SHP77 (cell line): Measurements from ENCODE around the gene IQCN.

ENCODE experiments used
- DNase-seq, 2 experiments: peaks; one replicate each; lab custom pipeline; 2025; lab: John Stamatoyannopoulos, UW

IQCN gene

GRCh38 chr19:18304458-18305310 is 30.4 kb upstream of the IQCN start:
- peak; percentile 74 to 81 for DNase-seq

GRCh38 chr19:18304208-18304457 is 29.9 kb upstream of the IQCN start:
- peak; percentile 64 to 81 for DNase-seq

- DNase-seq = no peak
These were observed 27.5 kb upstream of the IQCN start for GRCh38 chr19:18301718-18302111.

DNA sequence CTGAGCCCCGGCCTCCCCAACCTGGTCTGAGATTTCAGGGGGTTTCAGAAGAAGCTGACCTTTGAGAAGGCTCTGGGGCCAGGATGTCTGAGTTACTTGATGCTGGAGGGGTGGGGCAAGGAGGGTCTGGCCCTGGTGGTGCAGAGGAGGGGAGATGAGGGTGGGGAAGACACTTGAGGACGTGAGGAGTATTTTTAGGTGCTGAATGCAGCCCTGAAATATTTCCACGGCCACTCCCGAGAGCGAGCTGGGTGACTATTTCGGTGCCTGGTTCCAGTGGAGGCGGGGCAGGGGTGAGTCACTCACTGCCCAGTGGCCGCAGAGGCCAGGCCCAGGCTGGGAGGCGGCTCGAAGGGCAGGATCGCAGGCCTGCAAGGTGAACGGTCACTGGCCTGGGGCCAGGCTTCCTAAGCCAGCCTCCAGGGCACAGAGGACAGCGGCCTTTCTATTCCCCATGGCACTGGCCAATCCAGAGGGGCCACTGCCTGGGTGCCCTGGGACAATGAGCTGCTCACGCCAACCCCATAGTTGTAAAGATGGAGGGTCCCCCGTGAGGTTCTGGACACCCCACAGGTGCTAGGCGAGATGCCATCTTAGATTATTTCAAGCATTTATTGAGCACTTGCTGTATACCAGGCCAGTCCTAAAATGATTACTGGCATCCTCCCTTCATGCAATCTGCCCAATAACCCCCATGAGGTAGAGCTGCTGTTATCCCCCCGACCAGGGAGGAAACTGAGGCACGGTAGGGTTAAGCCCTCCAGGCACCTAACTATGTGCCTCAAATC is 26.9 kb upstream of the IQCN start:
- no peak for DNase-seq

DNA sequence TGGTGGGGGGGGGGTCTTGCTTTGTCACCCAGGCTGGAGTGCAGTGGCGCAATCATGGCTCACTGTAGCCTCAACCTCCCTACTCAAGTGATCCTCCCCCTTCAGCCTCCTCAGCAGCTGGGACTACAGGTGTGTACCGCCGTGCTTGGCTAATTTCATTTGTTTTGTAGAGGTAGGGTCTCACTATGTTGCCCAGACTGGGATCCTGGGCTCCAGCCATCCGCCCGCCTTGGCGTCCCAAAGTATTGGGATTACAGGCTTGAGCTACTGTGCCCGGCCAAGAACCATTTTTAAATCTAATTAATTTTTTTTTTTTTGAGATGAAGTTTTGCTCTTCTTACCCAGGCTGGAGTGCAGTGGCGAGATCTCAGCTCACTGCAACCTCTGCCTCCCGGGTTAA is 25.4 kb upstream of the IQCN start:
- DNase-seq = no peak

GRCh38 chr19:18298601-18299000 is 24.3 kb upstream of the IQCN start:
- no peak for DNase-seq

GRCh38 chr19:18297308-18297707 is 23.1 kb upstream of the IQCN start:
- no peak for DNase-seq

DNA sequence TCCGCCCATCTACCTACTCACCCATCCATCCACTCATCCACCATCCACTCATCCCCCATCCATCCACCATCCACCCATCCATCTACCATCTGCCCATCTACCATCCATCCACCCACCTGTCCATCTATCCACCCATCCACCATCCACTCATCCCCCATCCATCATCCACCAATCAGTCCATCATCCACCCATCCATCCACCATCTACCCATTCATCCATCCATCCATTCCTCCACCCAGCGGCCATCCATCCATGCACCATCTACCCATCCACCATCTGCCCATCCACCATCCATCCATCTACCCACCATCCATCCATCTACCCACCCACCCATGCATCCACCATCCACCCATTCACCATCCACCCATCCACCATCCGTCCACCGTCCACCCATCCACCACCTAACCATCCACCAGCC is 20.8 kb upstream of the IQCN start:
- no peak for DNase-seq

- peak in 1 of 2 experiments; percentile 38 for DNase-seq
These were observed 20.2 kb upstream of the IQCN start for GRCh38 chr19:18294467-18294864.

- no peak for DNase-seq
These were observed 19.6 kb upstream of the IQCN start for GRCh38 chr19:18293642-18294466.

GRCh38 chr19:18292810-18293641 is 18.8 kb upstream of the IQCN start:
- DNase-seq = peak; percentile 26 to 42

DNA sequence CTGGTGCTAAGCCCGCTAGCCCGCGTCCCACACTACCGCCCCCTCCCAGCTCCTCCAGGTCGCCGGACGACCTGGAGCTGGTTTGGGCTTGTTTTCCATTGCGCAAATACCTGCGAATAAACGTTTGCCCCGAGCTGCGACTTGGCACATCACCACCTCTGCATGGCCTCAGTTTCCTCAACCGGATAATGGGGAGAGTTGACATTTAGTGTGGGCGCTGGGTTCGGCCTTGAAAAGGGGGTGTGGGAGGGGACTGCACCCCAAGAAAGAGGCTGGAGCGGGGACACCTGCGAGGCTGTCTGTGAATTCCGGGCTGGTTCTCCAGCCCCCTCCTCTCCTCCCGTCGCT is 18.2 kb upstream of the IQCN start:
- DNase-seq = no peak

- DNase-seq = peak; percentile 35 to 61
These were observed 17.6 kb upstream of the IQCN start for GRCh38 chr19:18291590-18292461.

GRCh38 chr19:18291019-18291524 is 16.8 kb upstream of the IQCN start:
- DNase-seq = no peak

GRCh38 chr19:18290302-18291018 is 16.2 kb upstream of the IQCN start:
- DNase-seq = no peak

GRCh38 chr19:18289471-18290301 is 15.4 kb upstream of the IQCN start:
- DNase-seq = no peak

- DNase-seq = no peak
These were observed 13.9 kb upstream of the IQCN start for GRCh38 chr19:18287836-18288772.
